Colon (tissue), 2 donors: Measurements from ENCODE around the gene JAK3.

Source experiments
- FAIRE-seq: peaks from 2 replicates; lab custom pipeline; 2012; peaks lifted over from hg19 to GRCh38; lab: Jason Lieb, UNC
- donor health status: control.
- donor health status: control.

The JAK3 gene

GRCh38 chr19:17840019-17840418, 7.8 kb downstream of the JAK3 start:
- no peak for FAIRE-seq

DNA sequence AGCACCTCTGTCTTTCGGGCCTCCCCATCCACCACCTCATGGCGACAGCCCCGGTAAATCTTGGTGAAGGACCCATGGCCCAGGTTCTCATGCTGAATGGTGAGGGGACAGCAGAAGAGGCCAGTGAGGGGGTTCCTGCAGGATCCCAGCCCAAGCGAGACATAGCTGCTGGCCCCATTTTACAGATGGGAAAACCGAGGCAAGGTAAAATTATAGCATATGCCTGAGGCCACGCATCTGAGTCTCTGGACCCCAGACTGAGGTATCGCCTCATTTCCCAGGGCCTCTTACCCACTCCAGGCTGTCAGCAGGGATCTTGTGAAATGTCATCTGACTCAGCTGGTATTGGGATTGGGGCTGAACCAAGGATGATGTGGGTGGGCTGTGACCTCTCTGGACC, 9.8 kb downstream of the JAK3 start:
- FAIRE-seq = no peak

GRCh38 chr19:17836530-17836929, 11.3 kb downstream of the JAK3 start:
- FAIRE-seq = no peak

DNA sequence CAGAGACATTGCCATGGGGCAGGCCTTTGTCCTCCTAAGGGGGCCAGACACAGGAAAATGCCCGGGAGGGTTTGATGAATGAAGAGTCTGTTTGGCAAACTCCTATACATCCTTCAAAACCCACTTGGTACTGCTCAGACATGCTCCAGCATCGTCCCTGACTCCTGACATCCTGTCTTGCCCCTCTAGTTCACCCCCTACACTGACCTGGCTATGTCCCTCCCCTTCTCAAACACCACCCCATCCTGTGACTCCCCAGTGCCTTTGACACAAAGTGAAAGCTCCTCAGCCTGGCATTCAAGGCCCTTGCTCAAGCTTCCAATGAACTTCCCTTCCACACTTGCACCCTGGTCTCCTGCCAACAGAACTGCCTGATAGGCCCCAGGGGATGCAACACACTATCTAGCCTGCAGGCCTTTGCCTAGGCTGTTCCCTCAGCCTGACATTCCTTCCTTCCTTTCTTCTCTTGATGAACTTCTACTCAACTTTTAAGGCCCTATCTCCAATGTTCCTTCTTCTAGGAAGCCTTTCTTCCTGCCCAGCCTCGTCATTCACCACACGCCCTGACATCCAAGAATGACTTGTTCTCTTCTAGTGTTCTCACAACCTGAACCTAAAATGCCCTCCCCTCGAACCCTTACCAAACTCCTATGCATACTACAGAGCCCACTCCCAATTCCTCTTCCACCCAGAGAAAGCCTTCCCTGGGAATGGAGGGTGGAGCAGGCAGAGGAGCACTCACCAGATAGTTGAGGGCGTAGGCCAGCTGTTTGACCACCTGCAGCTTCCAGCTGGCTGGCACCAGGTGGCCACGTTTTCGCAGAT, 12.4 kb downstream of the JAK3 start:
- no peak for FAIRE-seq

DNA sequence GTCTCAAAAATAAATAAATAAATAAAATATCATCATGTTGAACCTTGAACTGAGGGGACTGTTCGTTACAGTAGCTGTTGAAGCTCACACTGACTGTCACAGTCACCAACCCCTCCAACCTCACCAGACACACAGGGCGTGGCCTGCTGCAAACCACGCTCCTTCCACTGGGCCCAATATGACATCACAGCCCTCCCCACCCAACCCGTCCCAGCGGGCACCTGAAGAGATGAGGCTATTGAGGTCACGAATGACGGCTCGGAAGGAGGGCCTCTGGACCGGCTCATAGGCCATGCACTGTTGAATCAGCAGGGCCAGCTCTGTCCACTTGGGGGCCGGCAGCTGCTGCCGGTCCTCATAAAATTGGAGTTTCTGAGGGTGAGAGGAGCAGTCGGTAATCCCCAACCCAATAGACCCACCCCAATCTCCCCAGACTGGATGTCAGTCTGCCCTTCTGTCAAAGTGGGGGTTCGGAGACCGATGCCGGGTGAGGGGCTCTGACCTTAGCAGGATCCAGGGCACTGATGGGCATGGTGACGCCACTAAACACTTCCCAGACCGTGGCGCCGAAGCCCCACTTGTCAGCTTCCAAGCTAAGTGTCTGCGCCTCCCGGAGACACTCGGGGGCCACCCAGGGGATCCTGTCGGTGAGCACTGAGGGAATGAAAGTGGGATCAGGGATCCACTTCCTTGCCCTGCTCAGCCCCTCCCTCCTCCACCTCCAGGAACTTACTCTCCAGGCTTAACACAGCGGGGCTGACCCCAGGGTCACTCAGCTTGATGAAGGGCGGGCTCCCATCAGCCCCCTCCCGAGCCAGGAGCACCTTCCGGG, 13.2 kb downstream of the JAK3 start:
- FAIRE-seq = no peak

GRCh38 chr19:17832443-17833208, 15.2 kb downstream of the JAK3 start:
- FAIRE-seq = no peak

GRCh38 chr19:17831419-17831888, 16.3 kb downstream of the JAK3 start:
- no peak for FAIRE-seq

DNA sequence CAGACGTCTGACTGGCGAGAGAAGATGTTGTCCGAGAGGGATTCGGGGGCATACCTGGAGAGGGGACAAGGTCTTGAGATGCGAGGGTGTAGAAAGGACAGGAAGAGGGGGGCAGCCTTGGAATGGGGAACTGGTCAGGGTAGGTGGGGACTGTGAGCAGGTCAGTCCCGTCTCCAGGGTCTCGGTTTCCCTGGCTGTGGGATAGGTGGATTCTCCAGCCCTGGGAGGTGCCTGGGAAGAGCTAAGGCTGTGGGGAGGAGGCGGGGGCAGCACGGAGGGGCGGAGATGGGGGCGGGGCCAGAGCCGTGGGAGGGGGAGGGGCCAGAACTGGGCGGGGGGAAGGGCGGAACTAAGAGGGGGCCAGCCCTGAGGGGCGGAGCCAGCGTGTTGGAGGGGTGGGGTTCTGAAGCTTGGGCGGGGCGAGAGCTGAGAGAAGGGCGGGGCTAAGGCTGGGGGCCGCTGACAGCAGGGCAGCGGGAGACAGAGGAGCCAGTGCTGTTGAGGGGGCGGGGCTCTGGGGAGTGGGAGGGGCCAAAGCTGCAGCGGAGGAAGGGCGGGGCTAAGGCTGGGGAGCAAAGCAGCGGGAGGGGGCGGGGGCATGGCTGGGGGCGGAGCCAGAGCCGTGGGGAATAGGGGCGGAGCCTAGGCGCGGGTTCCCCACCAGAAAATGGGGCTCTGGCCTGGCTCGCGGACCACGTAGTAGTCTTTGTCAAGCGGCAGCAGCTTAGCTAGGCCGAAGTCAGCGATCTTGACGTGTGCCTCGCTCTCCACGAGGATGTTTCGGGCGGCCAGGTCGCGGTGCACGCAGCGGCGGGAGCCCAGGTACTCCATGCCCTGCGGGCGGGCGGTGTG, 17.0 kb downstream of the JAK3 start:
- no peak for FAIRE-seq

- no peak for FAIRE-seq
Observed at GRCh38 chr19:17829855-17830566, 17.8 kb downstream of the JAK3 start.

GRCh38 chr19:17826508-17827056, 21.2 kb downstream of the JAK3 start:
- FAIRE-seq = no peak

GRCh38 chr19:17824339-17824738, 23.4 kb downstream of the JAK3 start:
- no peak for FAIRE-seq

GRCh38 chr19:17821190-17821589, 26.6 kb downstream of the JAK3 start, which contains the start of gene INSL3:
INSL3 (minus strand) TSS chr19:17821519; CDS start chr19:17821506, 13 bp downstream.
- FAIRE-seq = no peak

- FAIRE-seq = no peak
Observed at GRCh38 chr19:17817668-17818363, 30.0 kb downstream of the JAK3 start.

GRCh38 chr19:17812099-17812498, 35.7 kb downstream of the JAK3 start:
- FAIRE-seq = no peak

- no peak for FAIRE-seq
Observed at GRCh38 chr19:17811681-17812080, 36.1 kb downstream of the JAK3 start.

DNA sequence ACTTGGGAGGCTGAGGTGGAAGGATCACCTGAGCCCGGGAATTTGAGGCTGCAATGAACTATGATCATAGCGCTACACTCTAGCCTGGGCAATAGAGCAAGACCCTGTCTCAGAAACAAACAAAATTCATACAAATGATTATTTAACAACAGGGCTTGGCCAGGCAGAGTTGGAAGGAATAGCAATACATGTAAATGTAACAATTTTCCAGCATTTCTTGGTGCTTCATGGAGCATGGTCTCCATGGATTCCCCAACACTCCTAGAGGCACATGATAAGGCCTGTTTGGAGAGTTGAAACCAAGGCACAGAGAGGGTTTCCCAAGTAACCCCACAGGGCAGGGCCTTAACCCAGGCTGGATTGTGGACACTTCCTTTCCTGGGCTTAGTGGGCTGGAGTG, 36.7 kb downstream of the JAK3 start:
- FAIRE-seq = no peak

DNA sequence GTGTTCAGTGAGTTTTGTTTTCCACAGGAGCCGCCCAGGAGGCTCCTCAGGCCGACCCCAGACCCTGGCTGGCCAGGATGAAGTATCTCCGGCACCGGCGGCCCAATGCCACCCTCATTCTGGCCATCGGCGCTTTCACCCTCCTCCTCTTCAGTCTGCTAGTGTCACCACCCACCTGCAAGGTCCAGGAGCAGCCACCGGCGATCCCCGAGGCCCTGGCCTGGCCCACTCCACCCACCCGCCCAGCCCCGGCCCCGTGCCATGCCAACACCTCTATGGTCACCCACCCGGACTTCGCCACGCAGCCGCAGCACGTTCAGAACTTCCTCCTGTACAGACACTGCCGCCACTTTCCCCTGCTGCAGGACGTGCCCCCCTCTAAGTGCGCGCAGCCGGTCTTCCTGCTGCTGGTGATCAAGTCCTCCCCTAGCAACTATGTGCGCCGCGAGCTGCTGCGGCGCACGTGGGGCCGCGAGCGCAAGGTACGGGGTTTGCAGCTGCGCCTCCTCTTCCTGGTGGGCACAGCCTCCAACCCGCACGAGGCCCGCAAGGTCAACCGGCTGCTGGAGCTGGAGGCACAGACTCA, 40.0 kb downstream of the JAK3 start:
- no peak for FAIRE-seq

DNA sequence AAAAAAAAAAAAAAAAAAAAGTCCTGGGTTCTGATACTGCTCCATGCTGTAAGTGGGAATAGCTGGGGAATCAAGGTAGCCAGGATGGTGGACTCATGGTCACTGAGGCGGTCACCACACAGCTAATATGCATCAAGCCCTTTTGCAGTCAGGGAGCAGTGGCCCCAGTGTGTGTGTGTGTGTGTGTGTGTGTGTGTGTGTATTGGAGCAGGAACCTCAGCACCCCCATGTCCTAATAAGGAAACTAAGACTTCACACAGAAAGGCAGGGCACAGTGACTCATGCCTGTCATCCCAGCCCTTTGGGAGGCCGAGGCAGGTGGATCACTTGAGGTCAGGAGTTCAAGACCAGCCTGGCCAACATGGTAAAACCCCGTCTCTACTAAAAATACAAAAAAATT, 40.8 kb downstream of the JAK3 start:
- FAIRE-seq = no peak

DNA sequence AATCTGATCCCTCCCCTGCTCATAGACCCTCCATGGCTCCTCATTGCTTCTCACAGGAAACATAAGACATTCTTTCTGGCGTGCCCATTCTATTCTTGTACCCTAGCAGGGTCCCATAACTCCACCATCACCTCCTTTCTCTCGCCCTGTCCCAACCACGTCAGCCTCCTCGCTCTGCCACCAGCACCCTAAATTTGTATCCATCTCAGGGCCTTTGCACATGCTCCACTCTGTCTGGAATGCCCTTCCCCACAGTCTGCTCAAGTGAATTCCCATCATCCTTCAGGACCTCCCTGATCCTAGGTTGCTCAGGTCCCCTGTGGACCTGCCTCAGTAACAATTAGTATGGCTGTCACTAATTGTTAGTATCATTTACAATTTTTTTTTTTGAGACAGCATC, 42.4 kb downstream of the JAK3 start:
- no peak for FAIRE-seq
